GM12873 (cell line): ENCODE results near the gene PRKAR1B.

Experiments
- CTCF ChIP-seq: IDR thresholded peaks from 2 replicates; pipeline ENCODE4 v1.5.1; 2012; ENCODE audit warnings: low read depth, mild to moderate bottlenecking, moderate library complexity, low read length, control low read depth; ENCODE audit not compliant: insufficient read depth; ENCODE audit errors: missing control alignments

Gene PRKAR1B

GRCh38 chr7:732556-732955 lies 5.5 kb upstream of the PRKAR1B start:
- no peak for TF ChIP-seq CTCF

- TF ChIP-seq CTCF = peak; percentile 23
Observed at GRCh38 chr7:732094-732541, 5.0 kb upstream of the PRKAR1B start.

GRCh38 chr7:731440-732085 lies 4.5 kb upstream of the PRKAR1B start:
- TF ChIP-seq CTCF = no peak

- no peak for TF ChIP-seq CTCF
Observed at GRCh38 chr7:730501-731439, 3.7 kb upstream of the PRKAR1B start.

- TF ChIP-seq CTCF = no peak
Observed at GRCh38 chr7:729140-730000, 2.3 kb upstream of the PRKAR1B start.

- TF ChIP-seq CTCF = no peak
Observed at GRCh38 chr7:728602-729001, 1.5 kb upstream of the PRKAR1B start.
